ENCODE results near the gene METTL25. TPM values are rescaled to one million over a fixed set of nuclear protein-coding genes. Genes with fewer than 3 reads are reported as not detected.

Gene METTL25
- total RNA-seq, 1 experiment from 2014 or later, result 5.1 TPM

DNA sequence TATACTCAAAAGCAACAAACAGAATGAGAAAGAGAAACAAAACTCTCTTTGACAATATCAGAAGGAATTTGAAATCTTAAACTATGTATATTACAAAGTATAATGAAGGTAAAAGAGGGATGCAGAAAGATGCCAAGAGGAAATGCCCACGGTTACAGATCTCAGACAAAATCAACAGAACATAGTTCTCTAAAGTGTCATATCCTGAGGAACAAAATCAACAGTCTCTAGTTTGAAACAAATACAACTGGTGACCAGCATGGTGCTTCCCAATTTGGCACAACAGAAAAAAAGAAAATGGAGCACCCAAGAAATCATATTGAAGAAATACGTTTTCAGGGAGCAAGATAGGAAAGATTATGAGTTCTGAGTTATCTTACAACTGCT lies 116.5 kb downstream of the METTL25 start:
- no TSS peak for BruUV-seq (replicated peaks)
- Histone ChIP-seq H3K9me2 (replicated peaks; ENCODE audit: low read length) (no peaks in the 10 kb centered on the region), H3K4me2 (ENCODE audit: low read length) (peak overlapping the region; percentile 41), H3F3A (ENCODE audit: low read length, unreplicated experiment) (no peaks in the 10 kb centered on the region), H3K9ac (ENCODE audit: low read length) (no peak overlapping the region), H3K79me2 (ENCODE audit: low read length) (no peaks in the 10 kb centered on the region), H3K36me3 (ENCODE audit: low read depth, low read length) (no peaks in the 10 kb centered on the region), H4K20me1 (ENCODE audit: low read length) (no peaks in the 10 kb centered on the region), H3K27ac (ENCODE audit: low read length) (peak overlapping the region; percentile 12; the same call in 1 of the 2 replicates), H3K4me1 (ENCODE audit: insufficient read depth, low read length) (peaks cover 14% of the 10 kb centered on the region), H2AFZ (ENCODE audit: low read length) (peak overlapping the region; percentile 54; the same call in 1 of the 2 replicates), H3K27me3 (ENCODE audit: low read length) (no peaks in the 10 kb centered on the region), H3K4me3 (ENCODE audit: low read length) (no peak overlapping the region), H3K9me3 (ENCODE audit: low read length) (no peaks in the 10 kb centered on the region)
- ChIA-PET CTCF (no interaction called here), POLR2A (ENCODE audit: unreplicated experiment) (no interaction called here)
- ATAC-seq (peak; percentile 91), DNase-seq (peak; percentile 63)
- TF ChIP-seq, protein P1, sequence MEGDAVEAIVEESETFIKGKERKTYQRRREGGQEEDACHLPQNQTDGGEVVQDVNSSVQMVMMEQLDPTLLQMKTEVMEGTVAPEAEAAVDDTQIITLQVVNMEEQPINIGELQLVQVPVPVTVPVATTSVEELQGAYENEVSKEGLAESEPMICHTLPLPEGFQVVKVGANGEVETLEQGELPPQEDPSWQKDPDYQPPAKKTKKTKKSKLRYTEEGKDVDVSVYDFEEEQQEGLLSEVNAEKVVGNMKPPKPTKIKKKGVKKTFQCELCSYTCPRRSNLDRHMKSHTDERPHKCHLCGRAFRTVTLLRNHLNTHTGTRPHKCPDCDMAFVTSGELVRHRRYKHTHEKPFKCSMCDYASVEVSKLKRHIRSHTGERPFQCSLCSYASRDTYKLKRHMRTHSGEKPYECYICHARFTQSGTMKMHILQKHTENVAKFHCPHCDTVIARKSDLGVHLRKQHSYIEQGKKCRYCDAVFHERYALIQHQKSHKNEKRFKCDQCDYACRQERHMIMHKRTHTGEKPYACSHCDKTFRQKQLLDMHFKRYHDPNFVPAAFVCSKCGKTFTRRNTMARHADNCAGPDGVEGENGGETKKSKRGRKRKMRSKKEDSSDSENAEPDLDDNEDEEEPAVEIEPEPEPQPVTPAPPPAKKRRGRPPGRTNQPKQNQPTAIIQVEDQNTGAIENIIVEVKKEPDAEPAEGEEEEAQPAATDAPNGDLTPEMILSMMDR (conservative IDR thresholded peaks at IDR 0.05; ENCODE audit: low read depth, low read length), result no peak
- TF ChIP-seq EZH2 (IDR thresholded peaks at IDR 0.05; ENCODE audit: low read length, unreplicated experiment), result no peak
- intact Hi-C loops (cut with micrococcal nuclease), result no loop called here

DNA sequence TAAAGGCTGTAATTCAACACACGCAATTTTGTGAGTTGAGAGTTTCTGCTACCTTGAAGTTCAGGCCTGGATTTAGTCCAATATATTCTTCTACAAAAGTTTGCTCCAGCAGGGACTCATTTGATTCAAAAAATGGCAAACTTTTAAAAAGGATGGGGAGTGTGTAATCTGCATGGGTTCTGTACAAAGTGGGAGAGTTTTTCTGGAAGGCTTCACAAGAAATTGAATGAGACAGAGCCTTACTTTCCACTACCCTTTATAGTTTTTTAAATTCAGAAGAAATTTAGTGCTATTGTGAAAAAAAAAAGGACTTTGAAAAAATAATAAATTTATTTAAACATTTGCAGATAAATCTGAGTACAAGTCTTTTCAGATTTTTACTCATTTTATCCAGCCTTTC lies 116.9 kb downstream of the METTL25 start:
- ATAC-seq (no peak), DNase-seq (no peak)
- no peaks in the 10 kb centered on the region for H3K9me3 ChIP-seq (ENCODE audit: low read length)
- POLR2A ChIA-PET (ENCODE audit: unreplicated experiment), result no interaction called here
- no peaks in the 10 kb centered on the region for H3K79me2 ChIP-seq (ENCODE audit: low read length)
- BruUV-seq (replicated peaks), result no TSS peak
- H2AFZ ChIP-seq (ENCODE audit: low read length), result peak overlapping the region; percentile 54; the same call in 1 of the 2 replicates
- H3K4me1 ChIP-seq (ENCODE audit: insufficient read depth, low read length), result peaks cover 14% of the 10 kb centered on the region
- H3K36me3 ChIP-seq (ENCODE audit: low read depth, low read length), result no peaks in the 10 kb centered on the region
- H3K4me3 ChIP-seq (ENCODE audit: low read length), result no peak overlapping the region
- intact Hi-C loops (cut with micrococcal nuclease), result no loop called here
- H3K9ac ChIP-seq (ENCODE audit: low read length), result no peak overlapping the region
- H3F3A ChIP-seq (ENCODE audit: low read length, unreplicated experiment), result no peaks in the 10 kb centered on the region
- CTCF ChIA-PET, result no interaction called here
- no peaks in the 10 kb centered on the region for H4K20me1 ChIP-seq (ENCODE audit: low read length)
- no peak for TF ChIP-seq EZH2 (IDR thresholded peaks at IDR 0.05; ENCODE audit: low read length, unreplicated experiment)
- peak overlapping the region; percentile 41 for H3K4me2 ChIP-seq (ENCODE audit: low read length)
- peak overlapping the region; percentile 12; the same call in 1 of the 2 replicates for H3K27ac ChIP-seq (ENCODE audit: low read length)
- no peaks in the 10 kb centered on the region for H3K27me3 ChIP-seq (ENCODE audit: low read length)
- no peaks in the 10 kb centered on the region for H3K9me2 ChIP-seq (replicated peaks; ENCODE audit: low read length)

DNA sequence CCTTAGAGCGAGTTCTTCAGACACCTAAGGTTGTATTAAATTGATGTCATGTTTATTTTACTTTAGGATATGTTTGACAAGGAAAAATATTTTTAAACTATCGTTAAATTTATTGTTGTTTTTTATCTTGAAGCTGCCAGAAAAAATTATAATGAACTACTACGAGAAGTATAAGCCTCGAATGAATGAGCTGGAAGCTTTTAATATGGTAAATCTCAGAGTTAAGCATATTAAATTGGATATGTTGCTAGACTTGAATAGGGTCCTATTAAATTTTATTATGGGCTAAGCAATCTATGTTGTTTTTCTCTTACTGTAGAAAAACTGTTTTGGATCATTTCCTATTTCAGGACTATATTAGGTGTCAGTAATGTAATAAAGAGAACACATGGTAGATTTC lies 118.2 kb downstream of the METTL25 start:
- H3K9ac ChIP-seq (ENCODE audit: low read length), result no peak overlapping the region
- H3K4me3 ChIP-seq (ENCODE audit: low read length), result no peak overlapping the region
- H3F3A ChIP-seq (ENCODE audit: low read length, unreplicated experiment), result no peaks in the 10 kb centered on the region
- H3K4me2 ChIP-seq (ENCODE audit: low read length), result no peak overlapping the region
- DNase-seq (no peak), ATAC-seq (no peak)
- no TSS peak for BruUV-seq (replicated peaks)
- TF ChIP-seq EZH2phosphoT487 (IDR thresholded peaks at IDR 0.05; ENCODE audit: borderline replicate concordance, low read length) (no peak), EZH2 (IDR thresholded peaks at IDR 0.05; ENCODE audit: low read length, unreplicated experiment) (no peak)
- TF ChIP-seq, protein P1 (conservative IDR thresholded peaks at IDR 0.05; ENCODE audit: low read depth, low read length), result no peak
- no peaks in the 10 kb centered on the region for H4K20me1 ChIP-seq (ENCODE audit: low read length)
- H3K4me1 ChIP-seq (ENCODE audit: insufficient read depth, low read length), result peaks cover 14% of the 10 kb centered on the region
- no peak overlapping the region for H2AFZ ChIP-seq (ENCODE audit: low read length)
- intact Hi-C loops (cut with micrococcal nuclease), result no loop called here
- CTCF ChIA-PET, result no interaction called here
- POLR2A ChIA-PET (ENCODE audit: unreplicated experiment), result no interaction called here
- no peaks in the 10 kb centered on the region for H3K9me2 ChIP-seq (replicated peaks; ENCODE audit: low read length)
- H3K9me3 ChIP-seq (ENCODE audit: low read length), result no peaks in the 10 kb centered on the region
- no peaks in the 10 kb centered on the region for H3K79me2 ChIP-seq (ENCODE audit: low read length)
- H3K27me3 ChIP-seq (ENCODE audit: low read length), result no peaks in the 10 kb centered on the region
- no peaks in the 10 kb centered on the region for H3K36me3 ChIP-seq (ENCODE audit: low read depth, low read length)
- H3K27ac ChIP-seq (ENCODE audit: low read length), result no peak overlapping the region
